22Rv1 (cell line): ENCODE measurements around the gene MICB.

Experiments used
- CTCF ChIP-seq: fragments of 450-650 bp; IDR thresholded peaks from 2 replicates; pipeline ENCODE4 v1.5.1; 2017; ENCODE audit warnings: mild to moderate bottlenecking
- ZFX ChIP-seq: fragments of 450-650 bp; IDR thresholded peaks from 2 replicates; pipeline ENCODE4 v1.6.1; 2017; ENCODE audit warnings: antibody characterized with exemption, borderline replicate concordance

- no peak for TF ChIP-seq CTCF
- no peak for TF ChIP-seq ZFX
Measured at GRCh38 chr6:31470801-31471200, 27.1 kb upstream of the MICB start.
